ENCODE measurements around the gene PIP4K2A. TPM values are rescaled to one million over a fixed set of nuclear protein-coding genes. Genes with fewer than 3 reads are reported as not detected.

PIP4K2A gene
- total RNA-seq, 2 donors from 2014 or later: 3.6 to 7.8 TPM

- Histone ChIP-seq H3K9me3 (no peaks in the 10 kb centered on the region), H3K4me1 (no peaks in the 10 kb centered on the region), H3K27ac (no peak overlapping the region), H3K27me3 (no peaks in the 10 kb centered on the region), H3K36me3 (replicated peaks in 1 of 2; ENCODE audit: insufficient read depth in 1 of 2, low read depth in 2 of 2) (no peaks in the 10 kb centered on the region), H3K4me3 (no peak overlapping the region)
- TF ChIP-seq CTCF (IDR thresholded peaks at IDR 0.05) (no peak), POLR2A (IDR thresholded peaks at IDR 0.05) (no peak)
- ATAC-seq (no peak), DNase-seq (no peak)
- WGBS, 2 donors: 70 to 81% methylated on average over 2 of the region's 2 CpGs
- intact Hi-C loops (cut with DNase I): no loop called here
Measured at GRCh38 chr10:22740180-22740579, 25.8 kb upstream of the PIP4K2A start.

- DNase-seq (peak in 2 of 4 donors; percentile 14 to 40), ATAC-seq (peak; percentile 40)
- Histone ChIP-seq H3K9me3 (no peaks in the 10 kb centered on the region), H3K27ac (no peak overlapping the region), H3K36me3 (replicated peaks in 1 of 2; ENCODE audit: insufficient read depth in 1 of 2, low read depth in 2 of 2) (no peaks in the 10 kb centered on the region), H3K4me3 (no peak overlapping the region), H3K27me3 (no peaks in the 10 kb centered on the region), H3K4me1 (no peaks in the 10 kb centered on the region)
- intact Hi-C loops (cut with DNase I): no loop called here
- TF ChIP-seq POLR2A (IDR thresholded peaks at IDR 0.05) (no peak), CTCF (IDR thresholded peaks at IDR 0.05) (no peak)
- WGBS, 2 donors: 35 to 58% methylated on average over 1 of the region's 1 CpG
Measured at GRCh38 chr10:22737587-22737986, 23.2 kb upstream of the PIP4K2A start.

GRCh38 chr10:22736134-22736533 is 21.8 kb upstream of the PIP4K2A start:
- no peak for ATAC-seq
- Histone ChIP-seq H3K9me3 (no peaks in the 10 kb centered on the region), H3K4me3 (no peak overlapping the region), H3K36me3 (replicated peaks in 1 of 2; ENCODE audit: insufficient read depth in 1 of 2, low read depth in 2 of 2) (no peaks in the 10 kb centered on the region), H3K27me3 (no peaks in the 10 kb centered on the region), H3K27ac (no peak overlapping the region), H3K4me1 (no peaks in the 10 kb centered on the region)
- DNase-seq: no peak
- intact Hi-C loops (cut with DNase I): no loop called here
- TF ChIP-seq POLR2A (IDR thresholded peaks at IDR 0.05) (no peak), CTCF (IDR thresholded peaks at IDR 0.05) (no peak)

GRCh38 chr10:22733992-22734391 is 19.6 kb upstream of the PIP4K2A start:
- Histone ChIP-seq H3K4me3 (no peak overlapping the region), H3K36me3 (replicated peaks in 1 of 2; ENCODE audit: insufficient read depth in 1 of 2, low read depth in 2 of 2) (no peaks in the 10 kb centered on the region), H3K9me3 (no peaks in the 10 kb centered on the region), H3K27ac (no peak overlapping the region), H3K27me3 (no peaks in the 10 kb centered on the region), H3K4me1 (no peaks in the 10 kb centered on the region)
- WGBS, 2 donors: 87 to 91% methylated on average over 3 of the region's 3 CpGs
- no peak for ATAC-seq
- TF ChIP-seq CTCF (IDR thresholded peaks at IDR 0.05) (no peak), POLR2A (IDR thresholded peaks at IDR 0.05) (no peak)
- intact Hi-C loops (cut with DNase I): no loop called here
- no peak for DNase-seq

GRCh38 chr10:22727663-22728062 is 13.3 kb upstream of the PIP4K2A start:
- H3K27ac ChIP-seq: no peak overlapping the region
- intact Hi-C loops (cut with DNase I): no loop called here
- no peak overlapping the region for H3K4me3 ChIP-seq
- no peaks in the 10 kb centered on the region for H3K9me3 ChIP-seq
- TF ChIP-seq CTCF (IDR thresholded peaks at IDR 0.05): no peak
- TF ChIP-seq POLR2A (IDR thresholded peaks at IDR 0.05): no peak
- DNase-seq: no peak
- no peaks in the 10 kb centered on the region for H3K36me3 ChIP-seq (replicated peaks in 1 of 2; ENCODE audit: insufficient read depth in 1 of 2, low read depth in 2 of 2)
- ATAC-seq: no peak
- 72% methylated on average over 3 of the region's 3 CpGs for WGBS, 2 donors
- H3K27me3 ChIP-seq: no peaks in the 10 kb centered on the region
- H3K4me1 ChIP-seq: no peaks in the 10 kb centered on the region

Data from body of pancreas (tissue), 4 donors.